ENCODE measurements around the gene PSMB11. TPM values are rescaled to one million over a fixed set of nuclear protein-coding genes. Genes with fewer than 3 reads are reported as not detected.

Gene PSMB11
- total and polyA plus RNA-seq, 2 donors (not counting 3 experiments of a cell fraction or from before 2014, with no cell fraction given): not detected

GRCh38 chr14:23015618-23016017 lies 26.4 kb upstream of the PSMB11 start:
- BruUV-seq (replicated peaks): no TSS peak
- ChIA-PET POLR2A (no interaction called here), CTCF (interaction anchor here (1.2 to 2.9 kb wide), 2 partner anchors 8 to 29 kb away, joined by 5 to 13 read pairs; no protein-coding TSS in a partner anchor)
- intact Hi-C loops (cut with micrococcal nuclease): no loop called here
- no peak for FAIRE-seq
- Histone ChIP-seq H3K9ac (replicated peaks; ENCODE audit: extremely low read depth, insufficient read depth, low read length) (no peak overlapping the region), H3K27me3 (ENCODE audit: control insufficient read depth in 2 of 2, insufficient read depth in 2 of 2, low read length in 2 of 2) (no peaks in the 10 kb centered on the region), H3K4me3 (replicated peaks in 1 of 3; ENCODE audit: insufficient read depth in 1 of 3, low read depth in 1 of 3, low read length in 3 of 3) (no peak overlapping the region), H3K27ac (ENCODE audit: insufficient read depth, low read depth, low read length) (no peak overlapping the region), H3K9me3 (replicated peaks; ENCODE audit: control insufficient read depth, insufficient read depth, low read length) (no peaks in the 10 kb centered on the region), H3K79me2 (ENCODE audit: control insufficient read depth, insufficient read depth, low read length) (no peaks in the 10 kb centered on the region), H2AFZ (ENCODE audit: low read depth, low read length) (no peak overlapping the region), H3K36me3 (ENCODE audit: control insufficient read depth in 2 of 2, extremely low read depth in 1 of 2, insufficient read depth in 2 of 2, low read length in 2 of 2) (no peaks in the 10 kb centered on the region), H3K4me2 (ENCODE audit: insufficient read depth, low read length) (no peak overlapping the region), H3K4me1 (ENCODE audit: control insufficient read depth, extremely low read depth, insufficient read depth, low read length) (no peaks in the 10 kb centered on the region), H4K20me1 (replicated peaks; ENCODE audit: control insufficient read depth, extremely low read depth, insufficient read depth, low read length) (no peaks in the 10 kb centered on the region), H3K9me1 (replicated peaks; ENCODE audit: control insufficient read depth, extremely low read depth, insufficient read depth, low read length) (no peaks in the 10 kb centered on the region)
- TF ChIP-seq GATA2 (IDR thresholded peaks at IDR 0.05; ENCODE audit: insufficient read depth, insufficient read length, low read depth, low read length) (no peak), EZH2 (IDR thresholded peaks at IDR 0.05; ENCODE audit: borderline replicate concordance, low read depth, low read length, severe bottlenecking) (no peak), POLR2AphosphoS5 (IDR thresholded peaks at IDR 0.05; ENCODE audit: insufficient read depth, low read depth, low read length) (no peak), POLR2A (IDR thresholded peaks at IDR 0.05; ENCODE audit: low read depth, low read length) (no peak), FOS (IDR thresholded peaks at IDR 0.05; ENCODE audit: borderline replicate concordance, insufficient read depth, low read length) (no peak), MYC (IDR thresholded peaks at IDR 0.05; ENCODE audit: low read depth, low read length) (no peak), JUN (IDR thresholded peaks at IDR 0.05; ENCODE audit: borderline replicate concordance, insufficient read depth, insufficient read length, low read depth) (no peak)
- TF ChIP-seq, protein P1, sequence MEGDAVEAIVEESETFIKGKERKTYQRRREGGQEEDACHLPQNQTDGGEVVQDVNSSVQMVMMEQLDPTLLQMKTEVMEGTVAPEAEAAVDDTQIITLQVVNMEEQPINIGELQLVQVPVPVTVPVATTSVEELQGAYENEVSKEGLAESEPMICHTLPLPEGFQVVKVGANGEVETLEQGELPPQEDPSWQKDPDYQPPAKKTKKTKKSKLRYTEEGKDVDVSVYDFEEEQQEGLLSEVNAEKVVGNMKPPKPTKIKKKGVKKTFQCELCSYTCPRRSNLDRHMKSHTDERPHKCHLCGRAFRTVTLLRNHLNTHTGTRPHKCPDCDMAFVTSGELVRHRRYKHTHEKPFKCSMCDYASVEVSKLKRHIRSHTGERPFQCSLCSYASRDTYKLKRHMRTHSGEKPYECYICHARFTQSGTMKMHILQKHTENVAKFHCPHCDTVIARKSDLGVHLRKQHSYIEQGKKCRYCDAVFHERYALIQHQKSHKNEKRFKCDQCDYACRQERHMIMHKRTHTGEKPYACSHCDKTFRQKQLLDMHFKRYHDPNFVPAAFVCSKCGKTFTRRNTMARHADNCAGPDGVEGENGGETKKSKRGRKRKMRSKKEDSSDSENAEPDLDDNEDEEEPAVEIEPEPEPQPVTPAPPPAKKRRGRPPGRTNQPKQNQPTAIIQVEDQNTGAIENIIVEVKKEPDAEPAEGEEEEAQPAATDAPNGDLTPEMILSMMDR (IDR thresholded peaks at IDR 0.05; ENCODE audit: extremely low read depth in 1 of 2, insufficient read depth in 1 of 2, low read depth in 1 of 2, low read length in 2 of 2): no peak
- TF ChIP-seq, protein P2, sequence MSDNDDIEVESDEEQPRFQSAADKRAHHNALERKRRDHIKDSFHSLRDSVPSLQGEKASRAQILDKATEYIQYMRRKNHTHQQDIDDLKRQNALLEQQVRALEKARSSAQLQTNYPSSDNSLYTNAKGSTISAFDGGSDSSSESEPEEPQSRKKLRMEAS (IDR thresholded peaks at IDR 0.05; ENCODE audit: insufficient read depth, insufficient read length): no peak
- dilution Hi-C loops (cut with MboI; ENCODE audit: extremely low pct_ligation_motif_present, low sequenced_read_pairs): no loop called here
- no peak for DNase-seq (ENCODE audit: low read depth, low spot score)
